HG02973 (cell line): ENCODE results near the gene GPR135.

Source experiments
- ATAC-seq: cut with Tn5 transposase; IDR thresholded peaks from one replicate; pipeline ENCODE4 v1.9.1; 2021; ENCODE audit warnings: moderate library complexity; ENCODE audit not compliant: unreplicated experiment

The GPR135 gene, protein sequence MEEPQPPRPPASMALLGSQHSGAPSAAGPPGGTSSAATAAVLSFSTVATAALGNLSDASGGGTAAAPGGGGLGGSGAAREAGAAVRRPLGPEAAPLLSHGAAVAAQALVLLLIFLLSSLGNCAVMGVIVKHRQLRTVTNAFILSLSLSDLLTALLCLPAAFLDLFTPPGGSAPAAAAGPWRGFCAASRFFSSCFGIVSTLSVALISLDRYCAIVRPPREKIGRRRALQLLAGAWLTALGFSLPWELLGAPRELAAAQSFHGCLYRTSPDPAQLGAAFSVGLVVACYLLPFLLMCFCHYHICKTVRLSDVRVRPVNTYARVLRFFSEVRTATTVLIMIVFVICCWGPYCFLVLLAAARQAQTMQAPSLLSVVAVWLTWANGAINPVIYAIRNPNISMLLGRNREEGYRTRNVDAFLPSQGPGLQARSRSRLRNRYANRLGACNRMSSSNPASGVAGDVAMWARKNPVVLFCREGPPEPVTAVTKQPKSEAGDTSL

DNA sequence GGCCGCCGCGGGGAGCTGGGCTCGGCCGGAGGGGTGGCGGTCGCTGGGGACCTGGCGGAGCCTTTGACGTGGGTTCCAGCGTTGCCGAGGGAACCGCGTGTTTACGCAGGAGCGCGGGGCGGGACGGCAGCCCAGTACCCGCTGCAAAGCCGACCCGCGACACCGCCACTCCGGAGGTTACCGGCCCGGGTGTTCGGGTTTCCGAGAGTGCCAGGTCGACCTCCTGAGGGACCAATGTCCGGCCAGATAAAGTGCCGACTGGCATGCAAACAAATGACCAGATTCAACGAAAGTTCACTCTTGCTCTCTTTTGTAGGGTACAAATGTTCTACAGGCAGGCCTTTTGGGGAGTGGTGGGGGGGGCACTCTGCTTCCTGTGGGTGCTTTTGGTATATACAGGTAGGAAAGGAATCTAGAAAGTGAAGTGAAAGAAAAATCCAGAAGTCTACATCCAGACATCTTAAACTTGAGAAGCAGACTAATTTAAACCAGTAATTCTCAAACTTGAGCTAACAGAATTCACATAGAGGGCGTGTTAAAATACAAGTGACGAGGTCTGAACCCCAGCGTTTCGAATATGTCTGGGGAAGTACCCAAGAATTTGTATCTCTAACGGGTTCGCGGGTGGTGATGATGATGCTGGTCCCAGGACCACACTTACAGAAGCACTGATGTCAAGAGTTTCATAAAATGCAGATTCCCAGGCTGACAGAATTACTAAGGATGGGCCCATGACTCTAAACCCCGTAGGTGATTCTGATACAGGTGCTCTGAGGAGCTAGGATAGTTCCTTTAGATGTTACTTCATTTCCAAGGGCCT, at the start of gene GPR135:
TSS of gene GPR135 (minus strand) at position 65 of the 820 bp plus-strand sequence. CDS start 154 bp downstream, outside the sequence.
- peak; percentile 28 for ATAC-seq

DNA sequence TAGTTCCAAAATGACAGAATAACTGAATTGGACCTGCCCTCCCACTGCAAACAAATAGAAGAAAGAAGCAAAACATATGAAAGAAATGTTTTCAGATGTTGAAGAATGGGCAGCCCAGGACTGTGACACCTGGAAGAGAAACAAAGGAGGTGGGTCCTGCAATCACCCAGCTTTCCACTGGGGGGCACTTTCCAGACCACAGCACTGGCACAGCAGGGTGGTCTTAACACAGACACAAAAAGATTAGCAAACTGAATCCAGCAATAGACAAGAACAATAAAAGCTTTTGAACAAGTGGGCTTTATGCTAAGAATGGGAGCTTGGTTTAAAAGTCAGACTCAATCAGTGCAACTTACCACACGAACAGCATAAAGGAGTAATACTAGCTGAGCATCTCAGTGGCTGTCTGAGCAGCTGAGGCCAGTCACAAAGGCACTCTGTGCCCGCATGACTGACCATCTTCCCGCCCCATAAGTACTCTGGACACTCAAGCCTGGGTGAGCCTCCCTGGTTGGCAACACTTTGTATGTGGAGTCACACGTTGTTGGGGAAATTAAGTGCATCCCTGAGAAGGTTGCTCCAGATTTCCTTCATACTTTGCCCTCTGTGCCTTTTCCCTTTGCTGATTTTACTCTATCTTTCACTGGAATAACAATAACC, 46.9 kb upstream of the GPR135 start:
- ATAC-seq = no peak

DNA sequence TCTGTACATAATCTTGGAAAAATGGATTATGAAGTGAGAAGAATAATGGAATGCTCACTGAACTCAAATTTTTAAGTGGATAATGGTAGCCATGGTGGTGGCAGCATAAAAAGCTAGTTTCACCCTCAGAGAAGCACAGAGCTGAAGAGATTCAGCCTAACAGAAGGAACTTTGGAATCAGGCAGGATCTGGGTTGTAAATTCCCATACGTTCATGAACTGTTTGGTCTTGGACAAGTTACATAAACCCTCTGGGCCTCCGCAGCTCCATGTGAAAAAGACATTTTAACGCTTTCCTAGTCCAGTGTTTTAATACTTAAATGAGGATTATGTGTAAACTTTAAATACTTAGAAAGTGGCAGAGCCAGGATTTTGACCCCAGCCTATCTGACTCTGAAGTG, 45.8 kb upstream of the GPR135 start:
- no peak for ATAC-seq

DNA sequence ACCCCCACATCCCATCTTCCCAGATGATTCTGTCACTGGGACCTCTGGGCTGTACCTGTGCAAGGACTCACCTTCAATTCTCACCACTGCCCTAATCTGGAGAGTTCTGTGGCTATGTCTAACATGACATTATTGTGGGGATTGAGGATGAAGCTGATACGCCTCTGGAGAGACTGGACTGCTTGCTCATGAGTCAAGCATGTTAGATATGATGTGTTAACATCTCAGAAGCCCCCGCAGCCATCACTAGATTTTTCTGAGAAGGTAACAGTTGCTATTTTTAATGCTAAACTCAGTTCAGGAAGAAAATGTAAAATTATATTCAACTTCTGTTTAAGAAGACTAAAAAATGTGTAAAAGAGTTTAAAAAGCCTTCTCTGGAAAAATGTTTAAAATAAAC, 44.8 kb upstream of the GPR135 start:
- ATAC-seq = no peak

DNA sequence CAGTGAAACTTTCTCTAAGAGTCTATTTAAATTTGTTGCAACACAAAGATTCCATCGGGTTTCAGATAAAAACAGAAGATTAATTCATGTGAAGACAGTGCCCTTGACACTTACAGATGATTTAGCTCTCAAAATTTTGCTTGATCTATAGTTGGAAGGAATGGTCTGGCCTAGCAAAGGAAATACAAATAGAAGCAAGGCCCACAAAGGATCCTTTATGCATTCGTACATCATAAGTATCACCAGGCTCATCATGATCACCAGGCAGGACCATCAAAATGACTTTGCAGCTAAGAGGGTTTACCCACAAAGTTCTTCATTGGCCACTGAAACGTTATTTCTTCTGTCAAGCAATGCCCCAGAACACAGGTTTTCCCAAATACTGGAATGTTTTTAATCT, 43.9 kb upstream of the GPR135 start:
- no peak for ATAC-seq

DNA sequence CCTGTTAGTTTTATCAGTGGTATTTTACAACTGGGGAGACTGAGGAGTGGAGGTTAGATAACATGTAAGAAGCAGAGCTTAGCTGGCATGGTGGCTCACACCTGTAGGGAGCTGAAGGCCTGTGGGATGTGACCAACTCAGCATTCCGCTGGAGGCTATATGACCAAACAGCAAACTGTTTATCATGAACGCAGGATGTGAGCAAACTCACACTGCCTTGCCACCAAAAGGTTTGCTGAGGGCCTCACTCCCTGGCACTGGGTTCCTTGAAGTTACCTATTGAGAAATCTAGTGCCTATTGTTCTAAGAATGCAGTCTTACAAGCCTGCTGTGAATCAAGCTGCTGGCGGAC, 42.5 kb upstream of the GPR135 start:
- no peak for ATAC-seq

DNA sequence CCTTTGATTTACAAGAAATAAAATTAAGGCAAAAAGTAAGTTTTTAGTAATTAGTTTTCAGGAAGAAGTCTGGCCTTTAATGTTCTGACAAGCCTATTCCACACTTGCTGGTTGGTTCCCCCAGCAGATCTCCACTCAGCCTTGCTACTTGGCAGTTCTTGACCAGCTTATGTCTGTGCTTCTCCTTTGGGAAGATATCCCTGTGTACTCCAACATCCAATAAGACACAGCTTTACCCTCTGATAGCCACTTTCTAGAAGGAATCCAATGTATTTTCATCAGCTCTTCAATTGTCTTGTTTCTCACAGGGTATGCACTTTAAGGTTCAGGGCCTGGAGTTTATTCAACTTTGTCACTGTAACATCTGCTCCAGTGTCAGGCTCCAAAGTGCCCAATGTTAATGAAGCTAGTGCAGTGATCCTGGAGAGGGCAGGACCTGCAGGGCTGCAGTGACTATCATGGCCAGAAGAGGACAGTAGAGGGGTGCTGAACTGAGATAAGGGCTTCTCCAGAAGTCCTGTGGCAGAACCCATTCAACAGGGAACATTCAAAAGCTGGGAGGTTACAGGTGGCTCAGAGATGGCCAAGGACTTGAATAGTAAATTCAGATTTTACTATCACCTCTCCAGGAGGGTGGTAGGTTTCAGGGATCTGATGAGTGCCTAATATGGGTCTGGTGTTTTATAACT, 42.0 kb upstream of the GPR135 start:
- peak; percentile 88 for ATAC-seq

DNA sequence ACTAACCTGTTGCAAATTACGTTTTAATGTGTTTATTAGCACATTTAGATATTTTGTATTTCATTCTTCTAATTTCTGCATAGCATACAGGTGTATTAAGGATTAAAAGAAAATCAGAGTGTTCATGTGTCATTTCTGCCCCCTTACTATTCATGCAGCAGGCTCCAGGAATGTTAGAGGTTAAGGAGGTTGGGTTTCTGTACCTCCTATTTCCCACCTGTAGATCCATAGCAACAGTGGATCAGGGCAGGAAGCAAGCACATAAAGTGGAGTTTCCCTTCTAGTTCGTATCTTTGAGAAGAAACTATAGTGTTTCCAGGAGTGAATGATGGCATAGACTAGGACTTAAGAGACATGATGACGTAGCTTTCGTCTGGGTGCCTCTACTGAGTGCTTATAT, 38.1 kb upstream of the GPR135 start:
- no peak for ATAC-seq

DNA sequence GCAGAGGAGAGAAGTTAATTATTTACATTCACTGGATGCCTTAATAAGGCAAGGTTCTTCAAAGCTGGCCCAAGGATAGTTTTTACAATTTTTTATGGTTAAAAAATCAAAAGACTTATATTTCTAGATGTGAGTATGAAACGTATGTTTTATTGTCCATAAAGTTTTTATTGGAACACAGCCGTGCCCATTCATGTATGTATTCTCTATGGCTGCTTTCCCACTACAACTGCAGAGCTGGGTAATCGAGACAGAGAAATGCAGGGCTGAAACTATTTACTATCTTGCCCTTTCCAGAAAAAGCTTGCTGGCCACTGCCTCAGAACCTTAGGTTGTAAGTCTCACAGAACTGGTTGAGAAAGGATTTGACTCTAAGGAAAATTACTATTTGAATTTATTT, 35.6 kb upstream of the GPR135 start:
- ATAC-seq = no peak

DNA sequence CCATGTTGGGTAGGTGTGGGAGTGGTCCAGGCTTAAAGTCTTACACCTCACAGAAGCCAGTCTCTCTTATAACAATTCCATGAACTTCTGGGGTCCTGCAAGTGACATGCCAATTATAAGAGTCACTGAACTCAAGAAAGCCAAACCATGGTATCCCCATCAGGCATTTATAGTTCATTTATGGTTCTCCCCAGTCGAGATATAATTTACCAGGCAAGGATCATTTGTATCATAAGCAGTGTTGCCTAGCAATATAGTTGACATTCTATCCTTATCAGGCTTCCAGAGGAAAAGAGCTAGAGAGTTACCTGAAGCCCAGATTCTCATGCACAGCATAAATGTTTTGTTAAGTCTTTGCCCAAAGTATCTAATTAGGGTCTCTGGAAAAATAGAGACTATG, 27.2 kb upstream of the GPR135 start:
- no peak for ATAC-seq

DNA sequence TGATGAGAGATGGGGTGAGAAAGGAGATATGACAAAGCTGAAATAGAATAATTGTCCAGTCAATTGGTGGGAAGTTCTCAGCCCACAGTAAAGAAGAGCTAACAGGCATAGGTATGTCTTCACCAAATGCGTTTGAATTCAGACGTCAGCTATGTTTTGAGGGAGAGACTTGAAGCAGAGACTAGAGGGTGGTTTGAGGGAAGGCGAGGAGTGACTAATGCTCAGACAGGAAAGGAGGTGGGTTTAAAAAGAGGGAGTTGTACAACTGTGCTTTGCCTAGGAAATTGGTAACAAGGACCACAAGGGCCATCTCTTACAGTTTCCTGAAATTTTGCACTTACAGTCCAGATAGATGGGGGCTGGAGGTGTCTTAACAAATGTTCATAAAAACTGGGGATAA, 25.6 kb upstream of the GPR135 start:
- no peak for ATAC-seq

DNA sequence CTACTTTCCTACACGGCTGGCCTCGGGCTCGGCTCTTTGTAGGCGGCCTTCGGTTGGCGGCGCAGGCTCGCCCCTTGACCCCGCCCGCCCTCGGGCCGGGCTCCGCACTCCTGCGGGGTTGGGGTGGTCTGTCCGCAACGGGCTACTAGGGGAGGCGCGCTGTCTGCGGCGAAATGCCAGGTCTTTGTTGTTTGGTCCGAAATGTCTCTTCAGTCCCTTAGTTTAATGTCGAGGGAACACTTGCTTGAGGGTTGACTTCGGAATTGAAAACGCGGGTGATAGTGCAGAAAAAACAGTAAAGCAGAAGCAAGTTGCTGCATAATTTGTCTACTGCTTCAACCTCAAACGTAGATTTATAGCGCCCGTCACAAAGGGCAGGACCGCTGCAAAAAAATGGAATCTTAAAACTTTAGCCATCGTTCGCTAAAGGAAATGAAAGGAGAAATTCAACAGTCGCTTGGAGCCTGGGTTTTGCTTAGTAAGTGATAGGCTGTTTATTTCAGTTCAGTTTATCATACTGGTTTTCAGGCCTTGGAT, 19.5 kb upstream of the GPR135 start:
- ATAC-seq = peak; percentile 37

DNA sequence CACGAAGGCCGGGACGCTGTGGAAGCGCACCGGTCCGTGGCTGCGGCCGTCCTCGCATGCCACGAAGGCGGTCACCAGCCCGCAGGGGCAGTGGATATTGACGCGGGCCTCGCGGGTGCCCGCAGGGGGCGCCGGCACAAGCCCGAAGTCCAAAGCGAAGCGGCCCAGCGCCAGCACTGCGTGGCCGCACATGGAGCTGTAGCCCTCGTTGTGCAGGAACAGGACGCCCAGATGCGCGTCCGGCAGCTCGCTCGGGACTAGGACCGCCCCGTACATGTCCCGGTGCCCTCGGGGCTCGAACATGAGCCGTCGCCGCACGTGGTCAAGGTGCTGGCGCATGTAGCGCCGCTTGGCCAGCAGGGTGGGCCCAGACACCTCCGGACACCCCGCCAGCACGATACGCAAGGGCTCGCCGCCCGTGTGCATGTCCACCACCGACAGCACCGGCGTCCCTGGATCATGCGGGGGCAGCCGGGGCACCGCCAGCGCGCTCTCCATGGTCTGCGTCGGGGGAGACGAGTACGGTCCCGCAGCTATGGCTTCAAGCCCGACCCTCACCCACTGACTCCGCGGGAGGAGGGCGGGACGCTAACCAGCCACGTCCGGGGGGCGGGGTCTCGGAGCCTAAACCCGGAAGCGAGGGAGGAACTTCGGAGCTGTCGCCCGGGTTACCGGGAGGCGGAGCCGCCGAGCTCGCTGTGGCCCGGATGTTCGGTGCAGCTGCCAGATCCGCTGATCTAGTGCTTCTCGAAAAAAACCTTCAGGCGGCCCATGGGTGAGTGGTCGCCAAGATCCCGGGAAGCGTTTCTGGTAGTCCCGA, 18.8 kb upstream of the GPR135 start, which contains the start of the genes JKAMP and L3HYPDH:
TSS of gene JKAMP (plus strand) at position 699 of the 820 bp plus-strand sequence. CDS start at position 772, 73 bp downstream.
TSS of gene L3HYPDH (minus strand) at position 590 of the 820 bp plus-strand sequence. CDS start at position 498, 92 bp downstream.
- ATAC-seq = peak; percentile 86

DNA sequence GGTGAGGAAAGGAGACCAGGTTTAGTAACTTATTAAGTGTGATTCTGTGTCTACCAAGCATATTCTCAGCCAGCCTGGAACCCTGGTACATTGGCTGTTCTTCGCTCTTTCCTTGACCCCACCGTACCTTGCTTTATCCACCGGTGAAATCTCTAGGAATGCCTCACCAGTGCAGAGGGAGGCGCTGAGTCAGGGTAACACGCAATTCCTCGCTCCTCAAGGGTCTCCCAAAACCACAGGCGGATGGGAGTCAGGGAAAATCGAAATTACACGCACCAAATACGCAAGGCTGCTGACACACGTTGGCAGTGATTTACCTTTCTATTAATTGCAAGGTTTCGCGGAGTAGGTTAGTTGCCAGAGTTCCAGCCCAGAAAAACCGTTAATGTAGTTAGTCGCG, 18.2 kb upstream of the GPR135 start:
- ATAC-seq = no peak

DNA sequence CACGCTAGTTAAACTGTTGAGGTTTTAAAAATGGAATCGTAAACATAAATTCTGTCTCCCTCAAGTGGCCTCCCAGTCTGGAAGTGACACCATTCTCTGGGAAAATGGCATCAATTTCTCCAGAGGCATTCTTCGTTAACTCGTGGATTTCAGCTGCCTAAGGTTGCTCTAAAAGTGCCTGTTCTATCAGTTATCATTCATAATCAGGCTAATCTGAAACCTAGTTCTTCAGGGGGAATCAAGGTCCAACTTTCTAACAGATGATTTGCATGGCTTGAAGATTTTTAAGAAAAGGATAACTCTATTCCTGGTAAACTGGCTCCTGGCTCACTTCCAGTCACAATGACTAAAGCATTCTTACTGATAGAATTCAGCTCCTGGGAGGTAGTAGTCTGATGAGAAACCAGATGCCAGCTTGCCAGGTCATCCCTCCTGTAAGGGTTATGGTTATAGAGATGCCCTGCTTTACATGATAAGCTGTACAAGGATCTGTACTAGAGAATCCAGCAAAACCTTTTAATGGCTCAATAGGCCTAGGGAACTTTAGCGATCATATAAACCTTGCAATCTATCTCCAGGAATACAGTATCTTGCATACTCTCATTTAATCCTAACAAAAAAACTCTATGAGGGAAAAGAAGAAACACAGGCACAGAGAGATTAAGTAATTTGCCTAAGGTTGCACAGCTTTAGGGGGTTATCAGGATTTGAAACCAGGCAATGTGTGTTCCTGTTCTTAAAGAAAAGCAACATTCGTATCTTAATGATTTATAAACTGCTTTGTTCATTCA, 17.6 kb upstream of the GPR135 start:
- ATAC-seq = no peak

DNA sequence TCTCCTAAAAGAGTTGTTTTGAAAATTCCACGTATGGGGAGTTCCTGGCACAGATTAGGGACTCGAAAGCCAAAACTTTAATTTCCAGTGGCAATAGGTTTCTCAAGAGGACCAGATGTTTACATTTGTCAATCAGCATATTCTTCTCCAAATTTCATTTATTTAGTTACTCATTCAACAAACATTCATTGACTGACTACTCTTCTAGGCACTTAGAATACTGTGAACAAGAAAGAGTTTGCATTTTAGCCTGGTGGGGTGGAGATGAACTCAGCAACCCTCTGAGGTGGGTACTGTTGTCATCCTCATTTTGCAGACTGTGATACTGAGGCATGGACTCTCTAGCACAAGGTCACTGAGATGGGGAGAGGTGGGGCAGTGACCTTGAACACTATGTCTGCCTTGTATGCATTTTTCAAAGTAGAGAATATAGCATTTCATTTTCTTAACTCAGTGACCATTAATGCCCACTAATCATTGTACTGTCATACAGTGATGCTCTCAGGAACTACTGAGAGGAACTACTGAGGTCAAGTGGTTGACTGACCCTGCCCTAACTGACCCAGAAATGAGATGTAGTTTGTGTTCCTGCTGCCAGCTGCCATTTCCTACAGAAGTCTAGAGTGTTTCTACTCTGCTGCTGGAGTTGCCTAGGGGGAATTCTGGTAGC, 16.8 kb upstream of the GPR135 start:
- no peak for ATAC-seq

DNA sequence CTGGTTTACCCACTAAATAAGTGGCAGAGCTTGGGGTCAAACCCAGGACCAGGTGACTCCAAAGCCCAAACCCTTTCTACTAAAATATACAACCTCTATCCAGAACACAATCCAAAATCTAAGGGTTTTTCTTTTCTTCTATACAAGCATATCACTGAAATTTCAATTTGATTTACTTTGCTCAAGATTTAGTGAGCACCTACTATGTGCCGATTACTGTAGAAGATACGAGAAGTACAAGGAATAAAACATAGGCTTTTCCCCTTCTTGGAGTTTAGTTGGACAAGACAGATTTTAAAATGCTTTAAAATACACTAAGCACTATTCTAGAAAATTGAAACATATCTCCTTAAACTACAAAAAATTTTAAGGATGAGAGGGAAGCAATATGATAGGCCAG, 16.2 kb upstream of the GPR135 start:
- no peak for ATAC-seq

DNA sequence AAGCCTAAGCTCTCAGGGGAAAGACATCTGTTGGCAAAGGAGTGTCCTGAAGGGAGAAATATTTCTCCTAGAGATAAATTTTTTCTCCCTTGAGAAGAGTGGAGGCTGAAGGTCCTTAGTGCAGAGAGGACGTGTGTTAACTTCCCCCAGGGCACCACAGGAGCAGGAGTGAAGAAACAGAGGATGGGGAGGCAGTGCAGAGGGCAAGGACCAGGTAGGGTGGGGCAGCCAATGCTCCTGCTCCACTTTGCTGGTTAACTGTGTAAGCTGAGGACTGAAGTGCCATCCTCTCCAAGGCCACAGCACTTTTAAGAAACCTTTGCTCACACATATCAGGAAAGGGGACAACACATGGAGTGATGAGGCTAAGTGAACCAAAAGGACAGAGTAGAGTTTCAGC, 15.0 kb upstream of the GPR135 start:
- no peak for ATAC-seq
